ENCODE measurements around the gene GSAP. TPM values are rescaled to one million over a fixed set of nuclear protein-coding genes. Genes with fewer than 3 reads are reported as not detected.

The GSAP gene
- total and polyA plus RNA-seq, 9 donors: 4.0 to 19.4 (median 11.2) TPM

DNA sequence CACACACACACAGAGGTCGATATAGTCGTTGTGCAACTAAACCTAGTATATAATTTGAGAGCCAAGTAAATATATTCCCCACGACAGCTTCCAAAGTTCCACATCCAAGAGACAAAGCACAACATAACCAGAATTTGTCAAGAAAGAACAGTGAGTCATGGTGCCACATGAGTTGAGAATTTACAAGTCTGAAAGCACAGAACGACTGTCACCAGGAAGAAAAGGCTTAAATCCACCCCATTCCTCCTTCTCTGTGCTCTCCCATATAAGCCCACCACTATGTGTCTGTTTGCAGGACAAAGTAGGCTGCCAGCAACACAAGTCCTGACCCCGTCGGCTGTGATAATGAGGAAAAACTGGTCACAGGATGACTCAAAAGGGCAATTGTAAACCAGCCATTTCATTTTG is 32.8 kb downstream of the GSAP start:
- no peaks in the 10 kb centered on the region for H3K9me3 ChIP-seq
- no peaks in the 10 kb centered on the region for H3K36me3 ChIP-seq
- no peaks in the 10 kb centered on the region for H3K4me1 ChIP-seq (ENCODE audit: insufficient read depth)
- H3K27ac ChIP-seq: no peak overlapping the region
- WGBS, 3 donors: 72 to 81% (median 75%) methylated on average over 6 of the region's 6 CpGs
- intact Hi-C loops (cut with DNase I): no loop called here
- H3K4me3 ChIP-seq: no peak overlapping the region
- TF ChIP-seq POLR2A (IDR thresholded peaks at IDR 0.05) (no peak), EP300 (IDR thresholded peaks at IDR 0.05) (no peak)
- TF ChIP-seq, protein P1, sequence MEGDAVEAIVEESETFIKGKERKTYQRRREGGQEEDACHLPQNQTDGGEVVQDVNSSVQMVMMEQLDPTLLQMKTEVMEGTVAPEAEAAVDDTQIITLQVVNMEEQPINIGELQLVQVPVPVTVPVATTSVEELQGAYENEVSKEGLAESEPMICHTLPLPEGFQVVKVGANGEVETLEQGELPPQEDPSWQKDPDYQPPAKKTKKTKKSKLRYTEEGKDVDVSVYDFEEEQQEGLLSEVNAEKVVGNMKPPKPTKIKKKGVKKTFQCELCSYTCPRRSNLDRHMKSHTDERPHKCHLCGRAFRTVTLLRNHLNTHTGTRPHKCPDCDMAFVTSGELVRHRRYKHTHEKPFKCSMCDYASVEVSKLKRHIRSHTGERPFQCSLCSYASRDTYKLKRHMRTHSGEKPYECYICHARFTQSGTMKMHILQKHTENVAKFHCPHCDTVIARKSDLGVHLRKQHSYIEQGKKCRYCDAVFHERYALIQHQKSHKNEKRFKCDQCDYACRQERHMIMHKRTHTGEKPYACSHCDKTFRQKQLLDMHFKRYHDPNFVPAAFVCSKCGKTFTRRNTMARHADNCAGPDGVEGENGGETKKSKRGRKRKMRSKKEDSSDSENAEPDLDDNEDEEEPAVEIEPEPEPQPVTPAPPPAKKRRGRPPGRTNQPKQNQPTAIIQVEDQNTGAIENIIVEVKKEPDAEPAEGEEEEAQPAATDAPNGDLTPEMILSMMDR (IDR thresholded peaks at IDR 0.05): no peak
- DNase-seq: no peak
- H3K27me3 ChIP-seq: no peaks in the 10 kb centered on the region

- H3K4me3 ChIP-seq: no peak overlapping the region
- H3K36me3 ChIP-seq: no peaks in the 10 kb centered on the region
- H3K27ac ChIP-seq: no peak overlapping the region
Observed at GRCh38 chr7:77382532-77382931, 33.6 kb downstream of the GSAP start.

GRCh38 chr7:77378584-77378983 is 37.6 kb downstream of the GSAP start:
- Histone ChIP-seq H3K36me3 (no peaks in the 10 kb centered on the region), H3K9me3 (no peaks in the 10 kb centered on the region), H3K27ac (no peak overlapping the region), H3K4me3 (no peak overlapping the region), H3K4me1 (ENCODE audit: insufficient read depth) (no peaks in the 10 kb centered on the region), H3K27me3 (no peaks in the 10 kb centered on the region)
- intact Hi-C loops (cut with DNase I): no loop called here
- 89 to 97% (median 93%) methylated on average over 3 of the region's 3 CpGs for WGBS, 3 donors
- DNase-seq: no peak
- TF ChIP-seq POLR2A (IDR thresholded peaks at IDR 0.05) (no peak), EP300 (IDR thresholded peaks at IDR 0.05) (no peak)
- TF ChIP-seq, protein P1 (IDR thresholded peaks at IDR 0.05): no peak

More at GRCh38 chr7:77382532-77382931, 33.6 kb downstream of the GSAP start:
- no peak for TF ChIP-seq POLR2A (IDR thresholded peaks at IDR 0.05)
- TF ChIP-seq, protein P1 (IDR thresholded peaks at IDR 0.05): no peak
- no peak for TF ChIP-seq EP300 (IDR thresholded peaks at IDR 0.05)
- H3K27me3 ChIP-seq: no peaks in the 10 kb centered on the region
- DNase-seq: no peak
- no peaks in the 10 kb centered on the region for H3K4me1 ChIP-seq (ENCODE audit: insufficient read depth)
- H3K9me3 ChIP-seq: no peaks in the 10 kb centered on the region
- intact Hi-C loops (cut with DNase I): no loop called here

- WGBS, 3 donors: 60 to 65% (median 61%) methylated on average over 1 of the region's 1 CpG
- intact Hi-C loops (cut with DNase I): no loop called here
- Histone ChIP-seq H3K27ac (no peak overlapping the region), H3K9me3 (no peaks in the 10 kb centered on the region), H3K27me3 (no peaks in the 10 kb centered on the region), H3K36me3 (no peaks in the 10 kb centered on the region), H3K4me3 (no peak overlapping the region), H3K4me1 (ENCODE audit: insufficient read depth) (no peaks in the 10 kb centered on the region)
- no peak for DNase-seq
- TF ChIP-seq EP300 (IDR thresholded peaks at IDR 0.05): no peak
- no peak for TF ChIP-seq POLR2A (IDR thresholded peaks at IDR 0.05)
- TF ChIP-seq, protein P1 (IDR thresholded peaks at IDR 0.05): no peak
Observed at GRCh38 chr7:77370606-77371005, 45.5 kb downstream of the GSAP start.

Data from ovary (tissue), 9 donors.